Activated CD4-positive, CD25-positive, alpha-beta regulatory T cell treated with anti-CD3 and anti-CD28 coated beads, Interleukin-2, amount 50 U/mL, for 24 hours (primary cell): ENCODE measurements around the gene MICAL3.
A peak's percentile ranks its signal among the peaks of the same experiment; 100 is the strongest.
"Not testable (repeated sequence)": the region's sequence is repeated elsewhere in the genome, so short reads cannot be mapped to it uniquely, and the experiment has no call there.

ENCODE experiments used
- ATAC-seq, 2 donors: fragments of 150-1000 bp; cut with Tn5 transposase; one replicate each; pipeline ENCODE4 v1.10.0; 2021; ENCODE audit warnings: mild to moderate bottlenecking in 1 of 2, moderate library complexity in 1 of 2

The MICAL3 gene

DNA sequence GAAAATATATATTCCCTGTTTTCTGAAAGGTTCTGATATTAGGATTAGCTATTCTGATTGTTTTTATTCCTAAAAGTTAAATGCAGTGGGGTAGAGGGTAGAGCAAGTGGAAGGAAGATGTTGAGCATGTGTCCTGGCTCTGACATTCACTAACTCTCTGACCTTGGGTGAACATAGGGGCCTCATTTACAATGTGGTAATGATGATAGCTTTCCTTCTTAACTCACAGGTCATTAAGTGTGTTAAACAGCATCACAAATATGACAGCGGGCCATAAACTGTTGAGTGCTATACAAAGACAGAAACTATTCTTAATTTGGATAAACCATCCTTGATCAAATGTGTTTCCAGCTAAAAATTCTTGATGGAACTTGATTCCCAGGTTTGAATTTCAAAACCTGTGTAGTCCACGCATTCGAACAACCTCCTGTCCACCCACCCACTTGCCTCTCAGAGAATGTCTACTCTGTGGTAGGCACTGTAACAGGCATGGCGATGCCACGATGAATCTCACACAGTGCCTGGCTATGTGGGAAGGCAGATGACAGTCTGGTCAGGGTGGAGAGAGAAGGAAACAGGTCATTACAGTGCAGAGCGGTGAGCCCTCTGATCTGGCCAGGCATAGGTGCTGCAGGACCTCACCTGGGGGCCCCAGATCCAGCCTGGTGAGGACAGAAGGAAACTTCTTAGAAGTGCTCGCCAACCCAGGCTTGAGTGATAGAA lies 34.2 kb upstream of the MICAL3 start:
- ATAC-seq, result no peak

DNA sequence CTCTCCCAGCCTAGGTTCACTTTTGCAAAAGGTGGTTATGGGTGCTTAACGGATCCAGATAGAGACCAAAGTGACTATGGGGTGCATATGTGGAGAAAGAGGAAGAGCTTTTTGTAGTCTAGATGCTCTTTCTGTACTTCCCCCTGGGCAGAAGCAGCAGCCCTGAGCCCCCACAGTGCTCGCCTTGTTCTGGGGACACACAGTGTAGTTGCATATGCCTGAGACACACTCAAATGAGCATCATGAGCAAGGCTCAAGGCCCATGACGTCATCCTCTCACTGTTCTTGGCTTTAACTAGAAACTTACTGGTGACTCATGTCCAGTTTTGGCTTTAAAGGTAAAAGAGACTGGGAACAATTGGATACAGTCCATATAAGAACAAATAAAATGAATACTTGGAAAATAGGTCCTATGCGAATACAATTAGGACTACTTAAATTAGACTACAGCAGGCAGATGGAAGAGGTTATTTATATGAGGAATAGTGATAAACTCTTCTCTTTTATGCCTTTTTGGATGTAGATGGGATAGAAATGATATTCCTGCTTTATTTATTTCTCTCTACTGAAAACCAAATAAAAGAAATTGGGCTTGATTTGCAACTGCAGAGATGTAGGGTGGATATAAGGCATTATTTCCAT lies 33.3 kb upstream of the MICAL3 start:
- peak in 1 of 2 donors; percentile 38 for ATAC-seq

DNA sequence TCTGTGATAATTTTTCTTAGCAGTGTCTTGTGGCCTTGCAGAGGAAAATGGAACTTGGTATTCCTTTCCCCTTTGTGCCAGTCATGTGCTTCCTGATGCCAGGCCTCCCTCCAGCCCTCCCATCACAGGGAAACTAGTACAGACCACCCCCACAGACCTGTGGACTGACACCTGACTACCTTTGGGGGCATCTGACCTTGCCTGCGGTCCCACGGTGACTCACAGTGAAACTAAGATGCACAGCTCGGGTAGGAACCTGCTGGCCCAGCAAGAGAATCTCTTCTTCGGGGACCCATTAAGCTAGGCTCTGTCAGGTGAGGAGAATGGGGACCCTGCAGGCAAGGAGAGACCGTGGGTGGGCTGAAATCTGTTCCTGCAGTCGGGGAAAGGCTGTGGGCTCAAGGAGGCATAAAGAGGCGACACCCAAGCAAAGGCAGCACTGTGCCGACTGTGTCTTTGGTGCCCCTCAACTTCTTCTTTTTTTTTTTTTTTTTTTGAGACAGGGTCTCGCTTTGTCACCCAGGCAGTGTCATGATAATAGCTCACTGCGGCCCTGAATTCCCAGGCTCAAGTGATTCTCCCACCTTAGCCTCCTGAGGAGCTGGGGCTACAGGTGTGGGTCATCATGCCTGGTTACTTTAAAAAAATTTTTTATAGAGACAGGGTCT lies 32.6 kb upstream of the MICAL3 start:
- ATAC-seq, result no peak

- ATAC-seq, result no peak
These were observed 31.9 kb upstream of the MICAL3 start for GRCh38 chr22:18056161-18056666.

DNA sequence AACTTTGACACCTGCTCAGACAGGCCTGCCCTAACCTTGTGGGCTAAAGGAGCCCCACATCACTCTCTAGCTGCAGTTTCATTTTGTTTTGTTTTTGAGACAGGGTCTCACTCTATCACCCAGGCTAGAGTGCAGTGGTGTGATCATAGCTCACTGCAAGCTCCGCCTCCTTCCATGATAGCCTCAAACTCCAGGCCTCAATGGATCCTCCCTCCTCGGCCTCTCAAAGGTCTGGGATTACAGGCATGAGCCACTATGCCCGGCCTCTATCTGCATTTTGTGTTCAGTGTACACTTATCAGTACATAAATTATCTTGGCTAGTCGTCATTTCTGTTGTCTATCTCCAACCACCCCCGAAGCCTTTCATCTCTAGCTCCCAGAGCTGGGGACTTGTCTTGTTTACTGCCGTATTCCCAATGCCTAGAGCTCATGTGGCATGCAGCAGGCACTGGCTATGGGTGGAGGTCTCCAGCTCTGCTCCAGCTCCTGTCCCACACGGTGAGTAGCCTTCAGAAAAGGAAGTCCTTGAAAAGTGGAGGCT lies 31.3 kb upstream of the MICAL3 start:
- no peak for ATAC-seq

DNA sequence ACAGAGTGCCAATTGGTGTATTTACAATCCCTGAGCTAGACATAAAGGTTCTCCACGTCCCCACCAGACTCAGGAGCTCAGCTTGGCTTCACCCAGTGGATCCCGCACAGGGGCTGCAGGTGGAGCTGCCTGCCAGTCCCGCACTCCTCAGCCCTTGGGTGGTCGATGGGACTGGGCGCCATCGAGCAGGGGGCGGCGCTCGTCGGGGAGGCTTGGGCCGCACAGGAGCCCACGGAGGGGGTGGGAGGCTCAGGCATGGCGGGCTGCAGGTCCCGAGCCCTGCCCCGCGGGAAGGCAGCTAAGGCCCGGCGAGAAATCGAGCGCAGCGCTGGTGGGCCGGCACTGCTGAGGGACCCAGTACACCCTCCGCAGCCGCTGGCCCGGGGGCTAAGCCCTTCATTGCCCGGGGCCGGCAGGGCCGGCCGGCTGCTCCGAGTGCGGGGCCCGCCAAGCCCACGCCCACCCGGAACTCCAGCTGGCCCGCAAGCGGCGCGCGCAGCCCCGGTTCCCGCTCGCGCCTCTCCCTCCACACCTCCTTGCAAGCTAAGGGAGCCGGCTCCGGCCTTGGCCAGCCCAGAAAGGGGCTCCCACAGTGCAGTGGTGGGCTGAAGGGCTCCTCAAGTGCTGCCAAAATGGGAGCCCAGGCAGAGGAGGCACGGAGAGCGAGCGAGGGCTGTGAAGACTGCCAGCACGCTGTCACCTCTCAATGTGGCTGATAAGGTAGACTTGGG lies 29.0 kb upstream of the MICAL3 start:
- ATAC-seq, result not testable (repeated sequence)

DNA sequence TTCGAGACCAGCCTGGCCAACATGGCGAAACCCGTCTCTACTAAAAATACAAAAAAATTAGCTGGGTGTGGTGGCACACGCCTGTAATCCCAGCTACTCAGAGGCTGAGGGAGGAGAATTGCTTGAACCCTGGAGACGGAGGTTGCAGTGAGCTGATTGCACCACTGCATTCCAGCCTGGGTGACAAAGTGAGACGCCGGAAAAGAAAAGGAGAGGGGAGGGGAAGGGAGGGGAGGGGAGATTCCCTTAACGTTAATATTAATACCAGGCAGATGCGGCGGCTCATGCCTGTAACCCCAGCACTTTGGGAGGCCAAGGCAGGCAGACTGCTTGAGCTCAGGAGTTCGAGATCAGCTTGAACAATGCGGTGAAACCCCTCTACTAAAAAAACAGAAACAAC lies 26.8 kb upstream of the MICAL3 start:
- ATAC-seq, result not testable (repeated sequence)

DNA sequence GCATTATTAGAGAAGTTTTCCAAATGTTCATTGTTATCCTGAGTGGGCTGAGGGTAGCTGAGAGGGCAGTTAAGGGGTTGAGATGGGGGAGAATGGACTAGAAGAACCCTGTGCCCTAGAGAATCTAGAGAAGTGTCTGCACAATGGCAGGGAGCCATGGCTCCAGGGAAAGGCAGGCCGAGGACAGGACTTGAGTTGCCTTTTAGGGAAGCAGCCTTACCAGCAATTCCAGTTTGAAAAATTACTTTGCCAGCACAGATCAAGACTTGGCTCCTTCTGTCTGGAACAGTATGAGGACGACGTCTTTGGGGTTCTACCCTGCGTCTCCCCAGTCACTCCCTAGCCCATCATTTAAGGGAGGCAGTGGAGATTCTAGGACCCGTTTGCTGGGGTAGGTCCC lies 25.7 kb upstream of the MICAL3 start:
- ATAC-seq, result no peak

- ATAC-seq, result no peak
These were observed 24.1 kb upstream of the MICAL3 start for GRCh38 chr22:18048441-18048898.

DNA sequence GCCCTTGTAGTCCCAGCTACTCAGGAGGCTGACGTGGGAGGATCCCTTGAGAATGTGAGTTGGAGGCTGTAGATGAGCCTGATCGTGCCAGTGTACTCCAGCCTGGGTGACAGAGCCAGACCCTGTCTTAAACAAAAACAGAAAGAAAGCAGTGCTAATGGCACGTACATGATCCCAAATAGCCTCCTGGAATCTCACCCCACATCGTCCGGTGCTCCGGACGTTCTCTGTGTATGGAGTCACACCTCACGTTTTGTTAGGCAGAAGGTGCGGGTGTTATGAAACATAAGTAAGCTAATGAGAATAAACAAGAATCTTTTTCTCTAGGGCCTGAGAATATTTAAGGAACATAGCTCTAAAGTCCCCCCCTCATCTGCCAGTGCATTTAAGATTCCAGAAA lies 23.7 kb upstream of the MICAL3 start:
- ATAC-seq, result no peak

DNA sequence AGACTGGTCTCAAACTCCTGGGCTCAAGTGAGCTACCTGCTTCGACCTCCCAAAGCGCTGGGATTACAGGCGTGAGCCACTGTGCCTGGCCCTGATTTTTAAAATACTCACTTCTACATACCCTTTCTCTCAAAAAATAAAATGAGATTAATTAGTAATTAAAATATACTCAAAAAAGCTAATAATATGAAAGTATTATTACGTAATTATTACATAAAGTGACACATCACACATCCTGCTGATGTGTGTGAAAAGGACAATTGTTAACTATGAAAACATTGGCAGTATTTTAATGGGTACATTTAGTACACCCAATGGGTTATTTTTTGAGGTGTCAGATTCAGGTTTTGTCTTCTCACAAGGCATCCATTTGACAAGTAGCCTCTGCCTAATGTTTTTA lies 21.4 kb upstream of the MICAL3 start:
- no peak for ATAC-seq

DNA sequence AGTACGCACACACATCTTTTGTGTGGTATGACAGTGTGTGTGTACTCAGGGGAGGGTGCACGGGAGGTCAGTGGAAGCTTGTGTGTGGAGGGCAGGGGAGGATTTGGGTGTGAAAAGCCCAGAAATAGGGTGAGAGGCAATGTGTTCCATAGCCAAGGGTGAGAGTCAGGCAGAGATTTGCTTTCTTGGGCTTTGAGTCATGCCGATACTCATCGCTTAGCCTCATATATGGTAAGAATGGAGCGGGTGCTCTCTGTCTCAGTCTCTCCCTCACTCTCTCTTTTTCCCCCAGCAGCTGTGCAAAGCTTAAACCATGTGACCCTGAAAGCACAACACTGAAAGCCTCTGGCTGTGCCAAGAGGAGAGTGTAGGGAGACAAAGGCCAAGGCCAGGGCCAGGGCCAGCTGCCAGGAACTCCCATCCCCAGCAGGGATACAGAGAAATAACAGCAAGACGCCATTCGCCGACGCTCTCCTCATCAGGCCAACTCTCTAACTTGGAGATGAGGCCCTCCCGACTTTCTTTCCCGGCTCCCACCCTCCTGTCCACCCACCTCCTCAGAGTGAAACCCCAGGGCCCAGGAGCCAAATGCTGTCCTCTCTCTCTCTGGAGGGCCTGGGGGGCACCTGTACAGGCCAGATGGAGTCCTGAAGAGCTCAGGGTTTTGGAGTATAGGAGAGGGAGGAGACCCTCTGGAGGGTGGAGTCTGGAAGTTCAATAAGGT lies 20.3 kb upstream of the MICAL3 start:
- no peak for ATAC-seq

DNA sequence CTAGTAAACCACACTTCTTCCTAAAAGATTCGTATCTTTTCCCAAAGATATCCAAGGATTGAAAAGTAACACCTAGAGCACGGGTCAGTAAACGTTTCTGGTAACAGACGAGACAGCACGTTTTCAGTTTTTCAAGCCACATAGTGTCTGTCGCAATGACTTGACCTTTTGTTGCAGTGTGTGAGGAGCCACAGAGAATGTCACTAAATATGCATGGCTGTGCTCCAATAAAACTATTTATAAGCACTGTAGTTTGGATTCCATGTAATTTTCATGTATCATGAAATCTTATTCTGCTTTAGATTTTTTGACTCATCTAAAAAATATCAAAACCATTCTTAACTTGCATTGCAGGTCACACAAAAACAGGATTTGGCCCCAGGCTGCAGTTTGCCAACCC lies 18.3 kb upstream of the MICAL3 start:
- no peak for ATAC-seq

DNA sequence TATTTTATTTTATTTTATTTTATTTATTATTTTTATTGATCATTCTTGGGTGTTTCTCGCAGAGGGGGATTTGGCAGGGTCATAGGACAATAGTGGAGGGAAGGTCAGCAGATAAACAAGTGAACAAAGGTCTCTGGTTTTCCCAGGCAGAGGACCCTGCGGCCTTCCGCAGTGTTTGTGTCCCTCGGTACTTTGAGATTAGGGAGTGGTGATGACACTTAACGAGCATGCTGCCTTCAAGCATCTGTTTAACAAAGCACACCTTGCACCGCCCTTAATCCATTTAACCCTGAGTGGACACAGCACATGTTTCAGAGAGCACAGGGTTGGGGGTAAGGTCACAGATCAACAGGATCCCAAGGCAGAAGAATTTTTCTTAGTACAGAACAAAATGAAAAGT lies 16.5 kb upstream of the MICAL3 start:
- not testable (repeated sequence) for ATAC-seq

- no peak for ATAC-seq
These were observed 11.4 kb upstream of the MICAL3 start for GRCh38 chr22:18035751-18036150.

- ATAC-seq, result no peak
These were observed 9.7 kb upstream of the MICAL3 start for GRCh38 chr22:18034076-18034475.

- no peak for ATAC-seq
These were observed 9.0 kb upstream of the MICAL3 start for GRCh38 chr22:18033204-18033998.

DNA sequence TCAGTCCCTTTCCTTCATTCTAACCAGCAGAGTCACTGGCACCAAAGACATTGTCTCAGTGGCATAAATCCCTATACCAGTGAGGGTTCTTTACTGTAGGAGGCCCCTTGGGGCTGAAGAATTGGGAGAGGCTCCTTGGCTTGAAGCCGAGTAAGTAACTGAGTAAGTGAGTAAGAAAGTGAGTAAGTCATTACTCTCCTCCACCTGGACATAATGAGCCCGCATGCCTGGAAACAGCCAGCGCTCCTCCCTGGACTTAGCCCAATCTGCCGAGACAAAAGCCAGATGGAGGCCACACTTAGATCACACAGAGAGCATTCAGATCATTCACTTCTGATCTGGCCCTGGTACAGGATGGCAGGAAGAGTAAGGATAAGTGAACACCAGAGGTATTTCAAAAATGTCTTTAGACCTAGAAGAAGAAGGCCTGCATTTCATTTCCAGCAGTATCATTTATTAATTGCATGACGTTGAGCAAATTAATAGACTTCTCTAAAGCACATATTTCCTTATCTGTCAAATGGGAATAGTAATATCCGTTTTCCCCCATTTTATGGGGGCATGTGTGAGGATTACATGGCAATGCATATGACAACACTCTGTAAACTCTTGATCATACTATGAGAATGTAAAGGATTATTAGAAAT lies 8.2 kb upstream of the MICAL3 start:
- no peak for ATAC-seq

DNA sequence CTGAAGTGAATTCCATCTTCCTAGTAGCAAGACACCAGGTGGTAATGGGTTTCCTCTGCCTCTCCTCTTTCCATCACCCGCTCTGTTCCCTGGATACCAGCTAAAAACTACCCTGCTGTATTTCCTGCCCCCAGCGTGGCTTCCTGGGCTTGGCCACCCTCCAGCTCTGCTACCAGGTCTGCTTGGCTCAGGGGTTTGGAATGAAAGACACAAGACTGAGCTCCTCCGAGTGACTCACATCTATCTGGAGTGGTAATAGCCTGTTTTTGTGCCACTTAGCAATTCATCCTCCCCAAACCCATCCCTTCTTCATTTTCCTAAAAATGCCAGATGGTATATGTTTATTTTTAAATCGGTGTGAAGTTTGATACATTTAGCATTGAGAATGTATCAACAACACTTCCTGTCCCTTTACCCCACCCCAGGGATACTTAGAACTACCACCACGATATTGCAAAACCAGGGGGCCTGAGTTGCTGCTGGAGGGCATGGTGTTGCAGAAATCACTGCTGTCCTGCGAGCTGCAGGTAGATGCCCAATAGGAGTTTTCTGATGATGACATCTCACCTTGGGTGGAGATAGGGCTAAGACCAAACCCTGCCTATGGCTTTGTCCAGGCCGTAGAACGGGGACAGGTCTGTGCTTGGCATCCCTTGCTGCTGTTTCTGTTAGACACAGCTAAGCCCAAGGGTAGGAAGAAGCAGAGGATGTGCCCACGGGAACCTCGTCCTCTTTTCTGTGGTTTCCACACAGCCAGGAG lies 7.5 kb upstream of the MICAL3 start:
- ATAC-seq, result no peak
